AG04450 (cell line): ENCODE measurements around the gene ZC3H18. TPM values are rescaled to one million over a fixed set of nuclear protein-coding genes. Genes with fewer than 3 reads are reported as not detected.

Experiments
- CTCF ChIA-PET: fragments of 300-600, 350-600 bp; formaldehyde crosslinking; extraction: SDS; loops from one replicate; lab custom pipeline; 2022; ENCODE audit warnings: antibody characterized with exemption, inconsistent platforms; lab: Charles Lee
- POLR2A ChIA-PET: fragments of 350-600 bp; formaldehyde crosslinking; extraction: SDS; loops from one replicate; lab custom pipeline; 2021; ENCODE audit warnings: antibody characterized with exemption, inconsistent platforms; lab: Yijun Ruan, JAX
- DNase-seq: peaks from one replicate; pipeline ENCODE4 v3.0.0-alpha.2; 2011; ENCODE audit warnings: low read depth, low spot score
- H3K27ac ChIP-seq: one replicate; pipeline ENCODE4 v1.5.1; 2012; ENCODE audit warnings: low read depth, low read length, control low read depth
- H3K27me3 ChIP-seq: one replicate; pipeline ENCODE4 v1.6.0; 2012; ENCODE audit warnings: low read length; ENCODE audit not compliant: control insufficient read depth, insufficient read depth
- H3K4me3 ChIP-seq: 2 replicates; pipeline ENCODE4 v1.5.1; 2011; ENCODE audit warnings: mild to moderate bottlenecking, low read depth, low read length, control low read depth
- H3K9me3 ChIP-seq: 2 replicates; pipeline ENCODE4 v1.5.1; 2012; ENCODE audit warnings: low read length; ENCODE audit not compliant: control insufficient read depth, insufficient read depth
- CTCF ChIP-seq: IDR thresholded peaks from 2 replicates; pipeline ENCODE4 v1.5.1; 2011; ENCODE audit warnings: low read depth, low read length, control low read depth, inconsistent platforms
- polyA plus RNA-seq: library from polyadenylated mRNA; depleted of rRNA; stranded (reverse); fragments of >200 nt; gene quantifications from 2 replicates; pipeline ENCODE4 v1.2.3, GENCODE V29; 2011

The ZC3H18 gene
- polyA plus RNA-seq, 1 experiment: 10.1 TPM

GRCh38 chr16:88628512-88628974 lies 58.3 kb downstream of the ZC3H18 start:
- ChIA-PET POLR2A (no interaction called here), CTCF (interaction anchor here (0.6 kb wide), 1 partner anchor 852 kb away, joined by 3 read pairs; no protein-coding TSS in a partner anchor)
- DNase-seq: no peak

GRCh38 chr16:88629835-88630234 lies 59.6 kb downstream of the ZC3H18 start:
- DNase-seq: no peak
- CTCF ChIA-PET: no interaction called here
- POLR2A ChIA-PET: interaction anchor here (0.6 to 1.5 kb wide), 2 partner anchors 10 to 163 kb away, joined by 3 to 14 read pairs; no protein-coding TSS in a partner anchor
- no peaks in the 10 kb centered on the region; the same call in 1 of the 2 replicates for H3K9me3 ChIP-seq
- no peak overlapping the region for H3K4me3 ChIP-seq
- TF ChIP-seq CTCF: no peak
- no peak overlapping the region for H3K27ac ChIP-seq
- no peaks in the 10 kb centered on the region for H3K27me3 ChIP-seq

More at GRCh38 chr16:88628512-88628974, 58.3 kb downstream of the ZC3H18 start:
- no peaks in the 10 kb centered on the region for H3K27me3 ChIP-seq
- no peak overlapping the region for H3K4me3 ChIP-seq
- TF ChIP-seq CTCF: peak; percentile 35
- no peaks in the 10 kb centered on the region; the same call in 1 of the 2 replicates for H3K9me3 ChIP-seq
- H3K27ac ChIP-seq: no peak overlapping the region

GRCh38 chr16:88630433-88630832 lies 60.2 kb downstream of the ZC3H18 start:
- Histone ChIP-seq H3K27me3 (no peaks in the 10 kb centered on the region), H3K9me3 (no peaks in the 10 kb centered on the region; the same call in 1 of the 2 replicates), H3K27ac (no peak overlapping the region), H3K4me3 (no peak overlapping the region)
- ChIA-PET POLR2A (interaction anchor here (1.5 kb wide), 1 partner anchor 10 kb away, joined by 3 read pairs; no protein-coding TSS in a partner anchor), CTCF (no interaction called here)
- no peak for TF ChIP-seq CTCF
- DNase-seq: no peak

- POLR2A ChIA-PET: no interaction called here
- no peak overlapping the region for H3K27ac ChIP-seq
- DNase-seq: no peak
- TF ChIP-seq CTCF: no peak
- CTCF ChIA-PET: no interaction called here
- H3K27me3 ChIP-seq: no peaks in the 10 kb centered on the region
- H3K4me3 ChIP-seq: no peak overlapping the region
- H3K9me3 ChIP-seq: no peaks in the 10 kb centered on the region; the same call in 1 of the 2 replicates
These were observed 60.7 kb downstream of the ZC3H18 start for GRCh38 chr16:88630941-88631340.

GRCh38 chr16:88631384-88631783 lies 61.2 kb downstream of the ZC3H18 start:
- no peak overlapping the region for H3K27ac ChIP-seq
- H3K4me3 ChIP-seq: no peak overlapping the region
- POLR2A ChIA-PET: no interaction called here
- CTCF ChIA-PET: no interaction called here
- TF ChIP-seq CTCF: no peak
- no peaks in the 10 kb centered on the region for H3K27me3 ChIP-seq
- H3K9me3 ChIP-seq: no peaks in the 10 kb centered on the region; the same call in 1 of the 2 replicates
- DNase-seq: no peak
